Thyroid gland (tissue), 4 donors: ENCODE measurements around the gene PCNT.

ENCODE experiments used
- POLR2A ChIP-seq, 2 donors: fragments of 450-650 bp; IDR thresholded peaks; one replicate each; pipeline ENCODE4 v1.6.1; 2017; ENCODE audit warnings: antibody characterized with exemption in 2 of 2, mild to moderate bottlenecking in 2 of 2, moderate library complexity in 1 of 2
- TF ChIP-seq, protein P1 (sequence below), 6 experiments: fragments of 200-600 bp in 3 of 6; fragments of 450-650 bp in 3 of 6; sonication (generic) in 3 of 6; IDR thresholded peaks; one replicate each; pipeline ENCODE4 v1.5.1; 2016 to 2019; ENCODE audit warnings: antibody characterized with exemption in 6 of 6, mild to moderate bottlenecking in 2 of 6, inconsistent platforms in 1 of 6, moderate library complexity in 1 of 6

DNA sequence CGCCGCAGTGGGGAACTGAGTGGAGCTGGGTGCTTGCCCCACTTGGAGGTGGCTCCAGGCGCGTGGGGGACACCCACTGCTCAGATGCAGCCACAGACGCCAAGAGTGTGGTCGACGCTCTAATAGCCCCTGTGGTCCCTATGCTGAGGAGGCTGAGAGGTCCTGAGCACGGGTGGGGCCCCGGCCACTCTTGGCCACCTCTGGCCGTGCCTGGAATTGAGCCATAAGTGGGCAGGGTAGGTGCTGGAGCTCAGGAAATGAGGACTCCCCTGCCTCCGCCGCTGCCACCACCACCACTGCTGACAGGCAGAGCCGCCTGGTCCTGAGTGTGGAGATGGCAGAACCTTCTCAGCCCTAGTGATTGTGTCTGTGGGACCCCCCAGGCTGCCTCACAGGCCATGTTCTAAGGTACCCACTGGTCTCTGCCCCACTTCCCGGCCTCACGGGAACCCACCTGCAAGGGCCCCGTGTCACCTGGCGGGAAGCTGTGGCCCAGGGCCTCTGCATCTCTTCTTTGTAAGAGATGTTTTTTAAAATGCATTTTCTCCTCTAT is 100.2 kb downstream of the PCNT start:
- no peak for TF ChIP-seq POLR2A (IDR thresholded peaks at IDR 0.05)
- TF ChIP-seq, protein P1, sequence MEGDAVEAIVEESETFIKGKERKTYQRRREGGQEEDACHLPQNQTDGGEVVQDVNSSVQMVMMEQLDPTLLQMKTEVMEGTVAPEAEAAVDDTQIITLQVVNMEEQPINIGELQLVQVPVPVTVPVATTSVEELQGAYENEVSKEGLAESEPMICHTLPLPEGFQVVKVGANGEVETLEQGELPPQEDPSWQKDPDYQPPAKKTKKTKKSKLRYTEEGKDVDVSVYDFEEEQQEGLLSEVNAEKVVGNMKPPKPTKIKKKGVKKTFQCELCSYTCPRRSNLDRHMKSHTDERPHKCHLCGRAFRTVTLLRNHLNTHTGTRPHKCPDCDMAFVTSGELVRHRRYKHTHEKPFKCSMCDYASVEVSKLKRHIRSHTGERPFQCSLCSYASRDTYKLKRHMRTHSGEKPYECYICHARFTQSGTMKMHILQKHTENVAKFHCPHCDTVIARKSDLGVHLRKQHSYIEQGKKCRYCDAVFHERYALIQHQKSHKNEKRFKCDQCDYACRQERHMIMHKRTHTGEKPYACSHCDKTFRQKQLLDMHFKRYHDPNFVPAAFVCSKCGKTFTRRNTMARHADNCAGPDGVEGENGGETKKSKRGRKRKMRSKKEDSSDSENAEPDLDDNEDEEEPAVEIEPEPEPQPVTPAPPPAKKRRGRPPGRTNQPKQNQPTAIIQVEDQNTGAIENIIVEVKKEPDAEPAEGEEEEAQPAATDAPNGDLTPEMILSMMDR (IDR thresholded peaks at IDR 0.05): no peak
